GM21367 (cell line): ENCODE data around the gene NUDC.
"Not testable (repeated sequence)": the region's sequence is repeated elsewhere in the genome, so short reads cannot be mapped to it uniquely, and the experiment has no call there.

ENCODE experiments used
- ATAC-seq: cut with Tn5 transposase; IDR thresholded peaks from one replicate; pipeline ENCODE4 v1.9.1; 2021; ENCODE audit not compliant: unreplicated experiment

The NUDC gene

GRCh38 chr1:26921540-26922430, at the start of gene NUDC:
Gene NUDC (plus strand): TSS chr1:26921743. CDS start chr1:26921849, 106 bp downstream.
- peak; percentile 86 for ATAC-seq

DNA sequence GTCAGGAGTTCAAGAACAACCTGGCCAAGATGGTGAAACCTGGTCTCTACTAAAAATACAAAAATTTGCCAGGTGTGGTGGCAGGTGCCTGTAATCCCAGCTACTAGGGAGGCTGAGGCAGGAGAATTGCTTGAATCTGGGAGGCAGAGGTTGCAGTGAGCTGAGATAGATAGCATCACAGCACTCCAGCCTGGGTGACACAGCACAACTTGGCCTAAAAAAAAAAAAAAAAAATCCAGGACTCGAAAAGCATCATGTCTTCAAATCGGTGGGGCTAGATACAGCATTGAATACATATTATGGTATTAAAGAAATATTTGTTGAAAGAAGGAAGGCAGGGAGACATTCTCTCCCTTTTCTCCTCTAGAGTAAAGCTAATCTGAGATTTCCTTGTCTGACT, 48.4 kb upstream of the NUDC start:
- ATAC-seq: not testable (repeated sequence)

- ATAC-seq: no peak
Observed at GRCh38 chr1:26874896-26875295, 46.6 kb upstream of the NUDC start.

DNA sequence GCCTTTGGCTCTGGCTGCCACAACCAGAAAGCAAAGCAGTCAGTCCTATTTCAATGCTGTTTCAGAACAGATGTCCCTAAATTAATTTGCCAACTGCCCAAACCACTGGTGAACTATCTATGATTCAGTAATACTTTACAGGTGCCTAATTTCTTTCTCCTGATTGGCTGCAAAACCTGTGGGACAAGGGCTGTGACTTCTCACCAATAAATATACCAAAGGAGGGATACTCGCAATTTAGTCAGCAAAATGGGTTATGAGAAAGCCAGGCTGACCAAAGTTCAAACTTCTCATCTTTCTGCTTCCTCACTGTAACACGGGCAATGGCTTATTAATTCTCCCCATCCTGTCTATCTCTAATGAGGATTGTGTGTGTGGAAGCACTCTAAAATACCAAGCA, 44.2 kb upstream of the NUDC start:
- no peak for ATAC-seq

- no peak for ATAC-seq
Observed at GRCh38 chr1:26879793-26880192, 41.8 kb upstream of the NUDC start.

DNA sequence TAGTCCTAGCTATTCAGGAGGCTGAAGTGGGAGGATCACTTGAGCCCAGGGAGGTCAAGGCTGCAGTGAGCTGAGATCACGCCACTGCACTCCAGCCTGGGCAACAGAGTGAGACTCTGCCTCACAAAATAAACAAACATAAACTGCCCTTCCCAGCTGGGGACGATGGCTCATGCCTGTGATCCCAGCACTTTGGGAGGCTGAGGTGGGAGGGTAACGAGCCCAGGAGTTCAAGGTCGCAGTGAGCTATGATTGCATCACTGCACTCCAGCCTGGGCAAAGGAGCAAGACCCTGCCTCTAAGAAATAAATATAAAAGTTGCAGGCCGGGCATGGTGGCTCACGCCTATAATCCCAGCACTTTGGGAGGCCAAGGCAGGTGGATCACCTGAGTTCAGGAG, 39.9 kb upstream of the NUDC start:
- not testable (repeated sequence) for ATAC-seq

GRCh38 chr1:26882696-26883463, 38.7 kb upstream of the NUDC start:
- ATAC-seq: no peak

- ATAC-seq: no peak
Observed at GRCh38 chr1:26887125-26887524, 34.4 kb upstream of the NUDC start.

DNA sequence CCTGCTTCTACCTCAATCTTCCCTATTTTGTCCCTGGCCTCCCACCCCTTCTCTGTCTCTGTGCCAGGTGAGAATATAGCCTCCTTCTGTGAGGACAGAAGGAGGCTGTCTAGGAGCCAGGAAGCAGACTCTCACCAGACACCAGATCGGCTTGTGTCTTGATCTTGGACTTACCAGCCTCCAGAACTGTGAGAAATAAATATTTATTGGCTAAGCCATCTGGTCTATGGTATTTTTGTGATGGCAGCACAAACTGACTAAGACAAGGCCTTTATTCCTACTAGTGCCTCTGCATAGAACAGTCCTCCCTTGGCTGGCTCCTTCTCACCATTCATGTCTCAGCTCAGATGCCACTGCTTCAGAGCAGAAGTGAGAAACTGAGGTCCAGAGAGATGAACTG, 33.3 kb upstream of the NUDC start:
- no peak for ATAC-seq

DNA sequence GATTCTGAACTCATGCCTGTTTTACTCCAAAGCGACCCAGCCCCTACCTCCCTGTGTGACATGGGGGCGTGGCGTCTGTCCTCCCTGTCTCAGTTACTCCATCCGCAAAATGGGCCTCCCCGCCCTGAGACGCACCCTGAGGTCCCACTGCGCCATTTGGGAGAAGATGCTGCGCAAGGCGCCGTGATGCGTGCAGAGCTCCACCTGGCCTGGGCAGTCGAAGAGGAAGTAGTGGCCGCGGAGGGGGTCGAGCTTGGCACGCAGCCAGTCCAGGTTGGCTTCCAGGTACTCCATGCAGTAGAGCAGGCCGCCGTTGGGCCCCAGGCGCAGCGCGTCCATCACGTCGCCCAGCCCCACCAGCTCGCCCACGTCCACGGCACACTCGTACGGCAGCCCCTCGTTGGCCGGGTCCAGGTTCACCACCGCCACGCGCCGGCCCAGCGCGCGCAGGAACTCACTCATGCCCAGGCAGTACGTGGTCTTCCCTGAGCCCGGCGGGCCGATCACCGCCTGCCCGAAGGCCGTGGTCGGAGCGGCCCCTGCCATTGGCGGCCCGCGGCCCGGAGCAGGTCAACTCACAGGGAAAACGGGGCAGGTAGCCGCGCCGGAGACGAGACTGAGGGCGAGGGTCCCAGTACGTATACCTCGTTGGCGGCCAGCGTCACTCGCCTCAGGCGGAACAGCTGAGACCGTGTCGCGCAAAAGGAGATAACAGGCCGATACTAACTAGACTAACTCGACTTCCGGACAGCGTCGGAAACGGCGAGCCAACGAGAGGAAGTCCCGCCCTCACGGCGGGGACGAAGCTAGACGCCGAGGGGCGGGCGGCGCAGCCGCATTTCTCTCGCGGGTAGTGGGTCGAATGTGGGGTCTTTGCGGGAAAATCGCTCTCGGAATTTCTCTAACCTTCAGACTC, 31.7 kb upstream of the NUDC start, which contains the start of gene GPN2:
Gene GPN2 (minus strand): TSS at position 733 of the 916 bp plus-strand sequence. CDS start 187 bp downstream, at position 546.
- ATAC-seq: peak; percentile 79

DNA sequence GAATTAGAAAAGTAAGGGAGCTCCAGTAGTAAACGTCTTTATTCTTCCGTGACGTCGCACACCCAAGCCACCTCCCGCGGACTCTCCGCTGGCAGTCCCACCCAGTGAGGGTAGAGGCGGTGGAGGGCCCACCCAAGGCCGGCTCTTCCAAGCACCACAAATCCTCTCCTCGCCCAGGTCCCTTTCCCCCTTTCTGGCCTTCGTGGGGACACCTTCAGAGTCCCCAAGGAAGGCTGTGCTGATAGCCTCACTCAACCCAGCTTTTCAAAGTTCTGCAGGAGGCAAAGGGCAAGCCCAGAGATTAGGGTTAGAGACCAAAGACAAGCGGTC, 31.1 kb upstream of the NUDC start:
- ATAC-seq: peak; percentile 23

DNA sequence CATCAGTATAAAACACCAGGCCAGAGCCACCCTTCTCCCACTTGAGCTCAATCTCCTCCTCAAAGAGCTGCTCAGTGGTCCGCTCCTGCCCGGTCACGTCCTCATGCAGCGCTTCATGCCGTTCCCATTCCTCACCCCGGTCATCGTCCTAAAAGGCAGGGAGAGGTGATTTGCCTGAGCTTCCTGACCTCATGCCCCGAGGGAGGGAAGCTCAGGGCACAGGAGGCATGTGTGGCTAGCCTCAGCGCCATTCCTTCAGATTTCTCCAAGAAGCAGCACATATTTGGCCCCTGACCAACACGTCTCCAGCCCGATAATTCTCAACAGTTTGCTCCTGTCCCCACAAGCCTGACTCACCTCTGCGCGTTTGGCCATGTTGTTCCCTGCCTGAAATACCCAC, 27.3 kb upstream of the NUDC start:
- no peak for ATAC-seq

DNA sequence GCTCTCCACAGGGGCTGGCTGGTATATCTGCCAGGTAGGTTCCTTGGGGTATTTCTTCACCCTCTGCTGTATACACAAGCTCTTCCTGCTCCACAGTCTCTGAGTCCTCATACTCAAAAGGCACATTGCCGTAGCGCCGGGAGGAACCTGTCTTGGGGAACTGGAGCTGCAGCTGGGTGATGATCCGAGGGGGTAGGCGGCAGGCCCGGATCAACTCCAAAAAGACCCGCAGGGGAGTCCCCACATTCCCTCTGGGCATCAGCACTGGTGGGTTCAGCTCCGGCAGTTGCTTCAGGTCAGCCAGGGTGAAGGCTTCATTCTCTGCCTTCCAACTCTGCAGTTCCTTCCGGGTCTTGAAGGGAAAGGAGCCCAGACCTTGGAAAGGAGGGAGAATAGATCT, 24.2 kb upstream of the NUDC start:
- no peak for ATAC-seq

- peak; percentile 79 for ATAC-seq
Observed at GRCh38 chr1:26900001-26900814, 21.3 kb upstream of the NUDC start, which contains the start of gene GPATCH3. Gene GPATCH3 (minus strand): TSS chr1:26900467. CDS start chr1:26900442, 25 bp downstream.

- no peak for ATAC-seq
Observed at GRCh38 chr1:26900815-26901511, 20.6 kb upstream of the NUDC start.

DNA sequence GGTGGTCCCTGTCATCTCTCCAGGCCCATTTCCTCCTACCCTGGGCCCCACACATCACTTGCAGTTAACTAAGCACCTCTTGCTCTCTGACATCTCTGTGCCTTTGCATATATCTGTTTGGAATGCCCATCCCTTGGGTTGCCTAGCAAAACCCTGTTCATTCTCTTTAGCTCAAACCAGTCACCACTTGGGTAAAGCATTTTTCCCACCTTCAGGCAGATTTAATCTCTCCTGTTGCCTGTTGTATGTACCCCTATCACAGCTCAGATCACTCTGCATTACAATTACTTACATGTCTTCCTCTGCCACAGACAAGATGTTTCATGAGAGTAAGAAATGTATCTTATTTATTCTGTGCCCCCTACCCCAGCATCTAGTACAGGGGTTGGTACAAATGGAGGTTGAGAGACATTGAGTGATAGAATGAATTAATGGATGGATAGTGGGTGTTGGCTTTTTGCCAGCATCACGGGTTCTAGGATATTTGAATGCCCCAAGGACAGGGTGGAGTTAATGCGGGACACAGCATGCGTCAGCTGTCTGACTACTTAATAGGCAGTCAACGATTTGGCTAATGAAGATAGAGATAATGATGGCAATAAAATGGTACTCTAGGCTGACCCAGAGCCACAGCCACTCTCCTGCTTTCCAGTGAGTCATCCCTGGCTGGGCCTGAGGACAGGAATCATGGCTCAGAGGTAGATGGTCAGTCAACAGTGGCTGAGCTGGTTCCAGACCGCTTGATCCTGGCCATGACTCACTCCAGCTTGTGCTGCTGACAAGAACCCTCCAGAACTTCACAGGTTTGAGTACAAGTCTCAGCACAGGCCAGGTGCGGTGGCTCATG, 14.2 kb upstream of the NUDC start:
- ATAC-seq: no peak

- no peak for ATAC-seq
Observed at GRCh38 chr1:26909951-26910342, 11.6 kb upstream of the NUDC start.

DNA sequence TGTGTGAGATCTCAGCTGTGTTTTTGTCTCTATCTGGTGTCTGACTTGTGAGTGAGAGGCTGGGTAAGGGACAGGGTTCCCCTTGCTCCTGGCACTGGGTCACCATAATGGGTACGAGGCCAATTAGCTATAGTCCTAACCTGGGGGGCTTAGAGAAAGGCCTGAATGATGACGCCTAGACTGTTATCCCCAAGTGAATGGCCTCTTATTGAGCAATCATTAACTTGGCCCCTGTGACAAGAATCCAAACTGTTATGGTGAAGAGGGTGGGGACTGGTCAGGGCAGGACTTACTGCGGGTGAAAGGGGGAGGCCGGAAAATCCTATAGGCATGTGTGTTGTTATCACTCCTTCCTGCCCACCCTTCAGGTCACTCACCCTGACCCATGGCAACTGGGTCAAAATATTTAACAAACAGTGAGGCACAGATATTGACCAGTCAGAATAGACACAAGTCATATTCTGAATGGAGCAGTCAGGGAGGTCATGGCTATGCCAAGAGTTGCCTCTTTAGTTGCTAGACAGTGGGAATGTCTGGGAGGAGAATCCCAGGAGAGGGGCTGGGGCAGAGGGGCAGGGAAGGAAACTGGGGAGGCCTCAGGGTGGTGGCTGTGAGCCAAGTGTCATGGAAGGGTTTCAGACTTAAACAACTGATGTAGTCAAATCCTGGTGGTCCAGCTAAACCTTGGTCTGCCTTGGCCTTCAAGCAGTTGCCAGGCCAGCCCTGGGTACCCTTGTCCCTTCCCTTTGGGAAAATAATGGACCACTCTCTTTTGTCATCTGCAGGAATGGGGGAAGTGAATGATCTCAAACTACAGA, 11.0 kb upstream of the NUDC start:
- ATAC-seq: no peak
